Stimulated activated naive CD4-positive, alpha-beta T cell (primary cell): ENCODE results near the gene ANKRD55.
"Not testable (repeated sequence)": the region's sequence is repeated elsewhere in the genome, so short reads cannot be mapped to it uniquely, and the experiment has no call there.

Experiments used
- DNase-seq, 6 experiments: peaks; one replicate each; lab custom pipeline; 2025; lab: John Stamatoyannopoulos, UW

ANKRD55 gene

DNA sequence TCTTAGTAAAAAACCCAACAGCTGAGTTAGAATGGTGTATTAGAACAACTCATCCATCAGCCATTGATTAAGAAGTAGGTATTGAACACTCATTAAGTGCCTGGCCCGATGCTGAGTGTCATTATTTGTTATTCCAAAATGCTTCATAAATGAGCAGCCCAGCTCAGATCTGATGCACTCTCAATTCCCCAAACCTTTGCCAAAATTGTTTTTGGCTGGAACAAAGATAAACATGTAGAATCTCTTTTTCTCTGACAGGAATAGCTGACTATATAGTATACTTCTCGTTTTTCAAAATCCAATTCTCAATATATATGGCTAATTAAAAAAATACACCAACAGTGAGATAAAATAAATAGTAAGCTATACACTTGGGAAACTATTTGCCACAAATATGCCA lies 20.0 kb upstream of the ANKRD55 start:
- no peak for DNase-seq

GRCh38 chr5:56251918-56252553 lies 18.9 kb upstream of the ANKRD55 start:
- peak in 1 of 6 experiments; percentile 3 for DNase-seq

DNA sequence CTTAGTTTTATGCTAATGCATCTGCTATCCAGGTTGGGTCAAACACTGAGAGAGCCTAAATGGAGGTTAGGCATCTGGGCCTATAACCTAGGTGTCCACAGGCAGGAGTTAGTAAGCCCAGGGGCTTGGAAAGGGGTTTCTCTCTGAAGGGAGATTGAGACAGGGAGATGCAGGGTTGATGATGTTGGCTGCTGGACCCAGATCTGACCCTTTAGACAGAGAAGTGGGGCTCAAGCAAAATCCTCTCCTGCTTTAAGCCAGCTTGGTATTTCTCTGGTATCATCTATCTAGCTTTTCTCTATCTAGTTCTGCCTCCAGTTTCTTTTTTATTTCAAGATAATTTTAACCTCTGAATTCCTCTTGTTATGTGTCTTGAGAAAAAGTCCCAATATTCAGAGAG lies 18.3 kb upstream of the ANKRD55 start:
- DNase-seq = no peak

DNA sequence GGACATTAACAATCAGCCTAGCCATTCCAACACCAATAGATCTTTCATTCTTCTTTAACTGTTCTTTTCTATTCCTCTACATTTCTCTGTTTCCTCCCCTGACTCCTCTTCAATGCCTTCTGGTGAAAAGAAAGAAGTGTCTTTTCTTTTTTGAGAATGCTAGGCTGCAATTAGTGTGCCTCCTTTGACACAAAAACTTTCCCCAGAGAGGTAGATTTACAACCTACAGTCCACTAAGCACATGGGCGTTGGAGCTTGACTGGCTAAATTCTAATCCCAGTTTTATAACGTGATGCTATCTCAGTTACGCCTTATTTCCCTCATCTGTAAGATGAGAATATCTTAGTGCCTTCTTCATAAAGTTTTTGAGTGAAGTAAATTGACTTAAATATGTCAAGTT lies 16.9 kb upstream of the ANKRD55 start:
- no peak for DNase-seq

- DNase-seq = not testable (repeated sequence)
Observed at GRCh38 chr5:56249085-56249484, 16.0 kb upstream of the ANKRD55 start.

DNA sequence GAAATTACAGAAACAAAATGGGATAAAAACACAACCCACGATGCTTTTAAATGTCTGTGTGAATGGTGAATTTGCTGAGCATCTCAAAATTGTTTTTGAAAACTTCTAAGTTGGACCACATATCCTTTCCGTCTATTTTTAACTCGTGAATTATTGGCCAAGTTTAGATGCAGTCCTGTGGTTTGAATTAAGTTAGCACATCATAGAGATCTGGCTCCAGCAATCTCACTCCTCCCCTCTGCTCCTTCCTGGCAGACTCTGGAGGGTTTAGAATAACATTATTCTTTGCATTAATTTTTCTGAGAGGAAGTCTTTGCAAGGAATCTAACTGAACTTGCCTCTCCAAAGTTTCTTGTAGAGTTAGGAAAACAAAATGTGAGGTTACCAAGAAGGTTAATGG lies 14.5 kb upstream of the ANKRD55 start:
- no peak for DNase-seq

DNA sequence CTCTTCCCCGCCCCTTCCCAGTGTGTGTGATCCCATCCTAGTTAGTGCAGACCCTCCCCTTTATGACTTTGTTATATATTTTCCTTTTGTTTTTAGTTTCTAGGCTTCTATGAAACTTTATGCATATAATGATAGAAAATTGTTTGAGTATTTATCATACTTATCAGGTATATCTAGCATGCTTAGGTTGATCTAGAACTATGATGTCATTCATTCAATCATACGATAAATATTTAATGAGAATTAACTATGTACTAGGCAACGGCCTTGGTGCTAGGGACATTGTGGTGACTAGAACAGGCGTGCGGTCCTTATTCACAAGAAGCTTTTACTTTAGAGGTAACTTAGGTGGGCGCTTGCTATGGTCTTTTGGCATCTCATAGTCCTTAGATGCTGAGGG lies 13.6 kb upstream of the ANKRD55 start:
- no peak for DNase-seq

DNA sequence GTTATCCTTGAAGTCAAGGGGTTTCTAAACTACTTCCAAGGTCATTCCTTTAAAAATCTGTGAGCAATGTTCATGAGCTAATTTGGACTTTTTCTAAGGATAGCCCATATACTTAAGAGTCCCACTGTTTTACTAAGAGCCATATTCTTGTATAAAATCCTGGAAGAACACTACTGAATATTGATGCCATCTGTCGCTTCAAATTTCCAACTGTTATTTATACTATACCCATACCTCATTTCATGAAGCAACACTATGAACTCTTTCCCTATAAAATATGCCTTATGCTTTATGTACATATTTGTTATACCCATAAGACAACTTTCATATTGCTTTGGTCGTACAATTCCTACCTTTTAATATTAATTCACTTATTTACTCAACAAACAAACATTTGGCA lies 12.4 kb upstream of the ANKRD55 start:
- no peak for DNase-seq

DNA sequence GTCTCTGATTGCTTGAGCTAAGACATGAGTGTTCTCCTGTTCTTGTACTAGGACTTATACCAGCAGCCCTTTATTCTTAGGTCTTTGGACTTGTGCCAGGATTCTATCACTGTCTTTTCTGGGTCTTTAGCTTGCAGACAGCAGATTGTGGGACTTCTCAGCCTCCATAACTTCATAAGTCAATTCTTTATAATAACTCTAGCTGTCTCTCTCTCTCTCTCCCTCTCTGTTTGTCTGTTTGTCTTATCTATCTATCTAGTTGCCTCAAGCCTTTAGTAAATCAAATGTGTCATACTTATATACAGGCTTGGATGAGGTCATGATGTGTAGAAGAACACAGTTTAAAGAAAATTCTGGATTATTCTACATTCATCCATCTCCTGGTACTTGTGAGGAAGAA lies 11.5 kb upstream of the ANKRD55 start:
- no peak for DNase-seq

DNA sequence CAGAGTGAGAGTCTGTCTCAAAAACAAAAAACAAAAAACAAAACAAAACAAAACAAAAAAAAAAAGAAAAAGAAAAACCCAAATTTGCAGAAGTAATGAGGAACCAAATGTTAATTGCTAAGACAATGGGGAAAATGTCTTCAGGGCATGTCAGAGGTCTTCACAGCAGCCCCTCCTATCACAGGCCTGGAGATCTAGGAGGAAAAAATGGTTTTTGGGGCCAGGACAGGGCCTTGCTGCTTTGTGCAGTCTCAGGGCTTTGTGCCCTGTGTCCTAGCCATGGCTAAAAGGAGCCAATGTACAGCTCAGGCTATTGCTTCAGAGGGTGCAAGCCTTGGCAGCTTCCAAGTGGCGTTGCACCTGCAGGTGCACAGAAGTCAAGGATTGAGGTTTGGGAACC lies 9.1 kb upstream of the ANKRD55 start:
- not testable (repeated sequence) for DNase-seq

- DNase-seq = no peak
Observed at GRCh38 chr5:56232538-56232937, 592 bp downstream of the ANKRD55 start.

DNA sequence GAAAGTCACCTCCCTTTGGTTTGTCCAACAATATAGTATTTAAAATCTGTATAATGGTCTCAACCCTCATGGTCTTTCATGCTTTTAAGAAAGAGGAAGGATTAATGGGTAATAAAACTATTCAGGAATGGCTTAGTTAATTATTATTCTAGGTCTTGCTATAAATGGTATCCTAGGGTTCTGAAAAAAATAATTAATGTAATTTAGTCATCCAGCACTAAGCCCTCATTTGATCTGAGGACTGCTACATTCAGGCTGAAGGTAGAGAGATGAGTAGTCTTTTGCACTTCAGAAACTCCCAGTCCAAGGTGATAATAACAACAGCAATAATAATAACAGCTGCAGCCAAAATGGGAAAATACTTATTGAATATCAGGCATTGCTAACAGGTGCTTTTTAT lies 2.6 kb downstream of the ANKRD55 start:
- DNase-seq = no peak

DNA sequence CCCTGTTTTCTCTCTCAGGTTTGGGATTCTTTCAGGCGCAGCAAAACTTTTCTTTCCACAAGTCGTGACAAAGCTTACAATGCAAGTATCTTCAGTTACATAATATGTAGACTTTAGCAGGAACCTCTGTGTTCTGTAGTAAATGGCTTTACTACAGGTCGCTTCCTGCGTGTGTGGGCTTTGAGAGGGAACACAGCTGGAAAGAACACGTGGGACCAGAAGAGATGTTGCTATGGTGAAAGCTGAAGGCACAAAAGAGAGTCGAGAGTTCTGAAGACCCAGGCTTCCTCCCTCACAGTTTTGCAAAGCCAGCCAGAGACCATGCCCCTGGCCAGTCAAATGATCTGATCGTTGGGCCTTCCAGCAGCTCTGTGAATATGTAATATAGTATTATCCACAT lies 4.0 kb downstream of the ANKRD55 start:
- DNase-seq = no peak

GRCh38 chr5:56228631-56229030 lies 4.5 kb downstream of the ANKRD55 start:
- DNase-seq = no peak

DNA sequence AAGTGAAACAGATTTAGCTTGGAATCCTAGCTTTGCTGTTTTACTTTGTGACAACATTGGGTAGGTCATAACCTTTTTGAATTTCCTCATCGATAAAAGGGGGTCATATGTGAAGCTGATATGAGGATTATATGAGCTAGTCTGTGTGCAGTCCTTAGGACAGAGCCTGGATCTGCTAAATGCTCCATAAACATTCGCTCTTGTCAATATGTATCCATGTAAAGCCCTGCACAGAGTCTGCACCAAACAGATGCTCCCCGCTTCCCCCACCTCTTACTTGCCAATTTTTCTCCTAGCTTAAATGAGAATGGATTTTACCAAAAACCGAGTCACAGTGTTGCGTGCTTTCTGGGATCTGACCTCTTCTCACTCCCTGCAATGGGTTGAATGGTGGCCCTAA lies 5.4 kb downstream of the ANKRD55 start:
- DNase-seq = no peak

DNA sequence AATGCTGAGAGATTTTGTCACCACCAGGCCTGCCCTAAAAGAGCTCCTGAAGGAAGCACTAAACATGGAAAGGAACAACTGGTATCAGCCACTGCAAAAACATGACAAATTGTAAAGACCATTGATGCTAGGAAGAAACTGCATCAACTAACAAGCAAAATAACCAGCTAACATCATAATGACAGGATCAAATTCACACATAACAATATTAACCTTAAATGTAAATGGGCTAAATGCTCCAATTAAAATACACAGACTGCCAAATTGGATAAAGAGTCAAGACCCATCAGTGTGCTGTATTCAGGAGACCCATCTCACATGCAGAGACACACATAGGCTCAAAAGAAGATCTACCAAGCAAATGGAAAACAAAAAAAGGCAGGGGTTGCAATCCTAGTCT lies 9.8 kb downstream of the ANKRD55 start:
- not testable (repeated sequence) for DNase-seq

DNA sequence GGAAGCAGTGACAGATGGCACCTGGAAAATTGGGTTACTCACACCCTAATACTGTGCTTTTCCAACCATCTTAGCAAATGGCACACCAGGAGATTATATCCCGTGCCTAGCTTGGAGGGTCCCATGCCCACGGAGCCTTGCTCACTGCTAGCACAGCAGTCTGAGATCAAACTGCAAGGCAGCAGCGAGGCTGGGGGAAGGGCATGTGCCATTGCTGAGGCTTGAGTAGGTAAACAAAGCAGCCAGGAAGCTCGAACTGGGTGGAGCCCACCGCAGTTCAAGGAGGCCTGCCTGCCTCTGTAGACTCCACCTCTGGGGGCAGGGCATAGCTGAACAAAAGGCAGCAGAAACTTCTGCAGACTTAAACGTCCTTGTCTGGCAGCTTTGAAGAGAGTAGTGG lies 11.5 kb downstream of the ANKRD55 start:
- DNase-seq = peak in 1 of 6 experiments; percentile 12

- no peak for DNase-seq
Observed at GRCh38 chr5:56215019-56215830, 17.9 kb downstream of the ANKRD55 start.

- not testable (repeated sequence) for DNase-seq
Observed at GRCh38 chr5:56213886-56214535, 19.1 kb downstream of the ANKRD55 start.

GRCh38 chr5:56212130-56212879 lies 20.8 kb downstream of the ANKRD55 start:
- DNase-seq = no peak

- DNase-seq = no peak
Observed at GRCh38 chr5:56211298-56211865, 21.7 kb downstream of the ANKRD55 start.

DNA sequence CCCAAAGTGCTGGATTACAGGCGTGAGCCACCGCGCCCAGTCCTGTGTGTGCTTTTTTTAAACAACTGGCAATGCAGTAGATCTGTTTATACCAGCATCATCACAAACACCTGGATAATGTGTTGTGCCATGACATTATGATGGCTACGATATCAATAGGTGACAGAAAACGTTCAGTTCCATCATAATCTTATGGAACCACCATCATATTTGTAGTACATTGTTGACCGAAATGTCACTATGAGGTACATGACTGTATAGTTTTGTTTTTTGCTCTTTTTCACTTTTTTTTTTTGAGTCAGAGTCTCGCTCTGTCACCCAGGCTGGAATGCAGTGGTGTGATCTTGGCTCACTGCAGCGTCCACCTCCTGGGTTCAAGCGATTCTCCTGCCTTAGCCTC lies 24.4 kb downstream of the ANKRD55 start:
- no peak for DNase-seq
